Activated naive CD8-positive, alpha-beta T cell treated with anti-CD3 and anti-CD28 coated beads, Interleukin-2, amount 50 U/mL, for 24 hours (primary cell): Measurements from ENCODE around the gene ASAP2.

Source experiments
- ATAC-seq: fragments of 150-1000 bp; cut with Tn5 transposase; one replicate; pipeline ENCODE4 v1.10.0; 2021
- DNase-seq: peaks from one replicate; pipeline ENCODE4 v3.0.0; 2021
- H3K27ac Mint-ChIP-seq: one replicate; pipeline ENCODE4 v1.8.0; 2021; ENCODE audit warnings: mild to moderate bottlenecking, mixed read lengths
- H3K27me3 Mint-ChIP-seq: one replicate; pipeline ENCODE4 v1.8.0; 2021; ENCODE audit warnings: mixed read lengths
- H3K36me3 Mint-ChIP-seq: one replicate; pipeline ENCODE4 v1.8.0; 2021; ENCODE audit warnings: low read depth, mixed read lengths
- H3K4me1 Mint-ChIP-seq: one replicate; pipeline ENCODE4 v1.8.0; 2021; ENCODE audit warnings: mixed read lengths
- H3K4me3 Mint-ChIP-seq: one replicate; pipeline ENCODE4 v1.8.0; 2021; ENCODE audit warnings: mild to moderate bottlenecking, moderate library complexity, mixed read lengths
- H3K9me3 Mint-ChIP-seq: one replicate; pipeline ENCODE4 v1.8.0; 2021; ENCODE audit warnings: mixed read lengths

ASAP2 gene

GRCh38 chr2:9269695-9270360 lies 63.2 kb downstream of the ASAP2 start:
- H3K4me3 Mint-ChIP-seq: no peak overlapping the region
- H3K36me3 Mint-ChIP-seq: no peaks in the 10 kb centered on the region
- no peaks in the 10 kb centered on the region for H3K9me3 Mint-ChIP-seq
- peaks cover 5% of the 10 kb centered on the region for H3K27me3 Mint-ChIP-seq
- H3K4me1 Mint-ChIP-seq: no peaks in the 10 kb centered on the region
- ATAC-seq: no peak
- DNase-seq: no peak
- no peak overlapping the region for H3K27ac Mint-ChIP-seq

GRCh38 chr2:9271091-9271490 lies 64.5 kb downstream of the ASAP2 start:
- Mint-ChIP-seq H3K27me3 (peaks cover 5% of the 10 kb centered on the region), H3K27ac (no peak overlapping the region), H3K4me3 (no peak overlapping the region), H3K4me1 (no peaks in the 10 kb centered on the region), H3K36me3 (no peaks in the 10 kb centered on the region), H3K9me3 (no peaks in the 10 kb centered on the region)
- no peak for DNase-seq
- ATAC-seq: no peak

GRCh38 chr2:9271691-9272090 lies 65.1 kb downstream of the ASAP2 start:
- Mint-ChIP-seq H3K4me3 (no peak overlapping the region), H3K27ac (no peak overlapping the region), H3K9me3 (no peaks in the 10 kb centered on the region), H3K36me3 (no peaks in the 10 kb centered on the region), H3K4me1 (no peaks in the 10 kb centered on the region), H3K27me3 (peaks cover 5% of the 10 kb centered on the region)
- DNase-seq (no peak), ATAC-seq (no peak)

DNA sequence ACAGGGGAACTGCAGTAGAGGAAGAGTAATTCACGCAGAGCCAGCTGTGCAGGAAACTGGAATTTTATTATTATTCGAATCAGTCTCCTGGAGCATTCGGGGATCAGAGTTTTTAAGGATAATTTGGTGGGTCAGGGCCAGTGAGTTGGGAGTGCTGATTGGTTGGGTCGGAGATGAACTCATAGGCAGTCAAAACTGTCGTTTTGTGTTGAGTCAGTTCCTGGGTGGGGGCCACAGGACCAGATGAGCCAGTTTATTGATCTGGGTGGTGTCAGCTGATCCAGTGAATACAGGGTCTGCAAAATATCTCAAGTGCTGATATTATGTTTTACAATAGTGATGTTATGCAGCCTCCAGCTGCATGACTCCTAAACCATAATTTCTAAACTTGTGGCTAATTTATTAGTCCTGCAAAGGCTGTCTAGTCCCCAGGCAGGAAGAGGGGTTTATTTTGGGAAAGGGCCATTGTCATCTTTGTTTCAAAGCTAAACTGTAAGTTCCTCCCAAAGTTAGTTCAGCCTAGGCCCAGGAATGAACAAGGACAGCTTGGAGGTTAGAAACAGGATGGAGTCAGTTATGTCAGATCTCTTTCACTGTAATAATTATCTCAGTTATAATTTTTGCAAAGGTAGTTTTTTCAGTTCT lies 67.0 kb downstream of the ASAP2 start:
- no peak for DNase-seq
- H3K4me3 Mint-ChIP-seq: no peak overlapping the region
- ATAC-seq: no peak
- no peaks in the 10 kb centered on the region for H3K36me3 Mint-ChIP-seq
- H3K9me3 Mint-ChIP-seq: no peaks in the 10 kb centered on the region
- no peaks in the 10 kb centered on the region for H3K4me1 Mint-ChIP-seq
- H3K27ac Mint-ChIP-seq: no peak overlapping the region
- peaks cover 3% of the 10 kb centered on the region for H3K27me3 Mint-ChIP-seq

- Mint-ChIP-seq H3K27me3 (peaks cover 9% of the 10 kb centered on the region), H3K4me1 (no peaks in the 10 kb centered on the region), H3K9me3 (no peaks in the 10 kb centered on the region), H3K27ac (no peak overlapping the region), H3K36me3 (no peaks in the 10 kb centered on the region), H3K4me3 (no peak overlapping the region)
- ATAC-seq (no peak), DNase-seq (no peak)
These were observed 68.2 kb downstream of the ASAP2 start for GRCh38 chr2:9274701-9275343.

- Mint-ChIP-seq H3K4me1 (no peaks in the 10 kb centered on the region), H3K9me3 (no peaks in the 10 kb centered on the region), H3K4me3 (no peak overlapping the region), H3K27ac (no peak overlapping the region), H3K27me3 (peaks cover 10% of the 10 kb centered on the region), H3K36me3 (no peaks in the 10 kb centered on the region)
- DNase-seq (no peak), ATAC-seq (no peak)
These were observed 68.8 kb downstream of the ASAP2 start for GRCh38 chr2:9275399-9275798.

DNA sequence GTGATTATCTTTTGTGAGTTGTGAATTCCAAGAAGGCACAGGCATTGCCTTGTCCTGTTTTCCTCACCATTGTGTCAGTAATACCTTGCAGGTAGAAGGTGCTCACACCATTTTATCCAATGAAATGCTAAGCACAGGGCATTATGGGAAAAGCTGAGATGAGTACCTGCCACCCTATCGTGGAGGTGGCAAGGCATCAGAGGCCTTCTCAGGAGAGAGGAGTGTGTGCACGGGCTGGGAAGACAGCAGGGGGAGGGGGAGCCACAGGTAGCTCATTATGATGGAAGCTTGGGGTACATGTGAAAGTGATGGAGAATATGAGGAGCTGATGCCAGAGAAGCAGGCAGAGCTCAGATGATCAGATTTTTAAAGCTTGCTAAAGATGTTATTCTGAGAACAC lies 69.5 kb downstream of the ASAP2 start:
- DNase-seq: no peak
- Mint-ChIP-seq H3K27ac (no peak overlapping the region), H3K4me1 (no peaks in the 10 kb centered on the region), H3K4me3 (no peak overlapping the region), H3K27me3 (peaks cover 10% of the 10 kb centered on the region), H3K36me3 (no peaks in the 10 kb centered on the region), H3K9me3 (no peaks in the 10 kb centered on the region)
- no peak for ATAC-seq

DNA sequence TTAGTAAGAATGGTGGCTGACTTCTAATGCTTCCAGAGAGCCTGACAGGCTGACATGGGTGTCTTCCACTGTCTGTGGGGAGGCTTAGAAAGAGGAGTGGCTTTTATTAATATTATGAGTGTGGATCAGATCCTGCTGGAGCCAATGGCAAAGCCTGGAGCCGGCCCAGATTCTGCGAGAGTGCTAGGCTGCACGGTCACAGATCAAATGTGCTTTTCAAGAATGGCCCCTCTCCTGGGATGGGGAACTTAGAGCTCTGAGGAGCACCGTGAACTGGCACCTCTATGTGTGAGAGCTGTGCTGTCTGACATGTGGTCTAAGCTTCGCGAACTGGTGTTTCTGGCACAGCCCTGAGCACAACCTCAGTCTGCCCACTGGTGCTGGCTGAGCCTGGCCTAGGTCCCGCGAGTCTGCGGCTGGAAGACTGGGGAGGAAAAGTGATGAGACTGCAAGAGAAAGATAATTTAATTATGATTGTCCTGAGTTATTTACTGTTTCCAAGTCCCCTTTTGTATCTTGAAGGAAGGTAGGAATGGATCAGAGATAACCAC lies 70.4 kb downstream of the ASAP2 start:
- Mint-ChIP-seq H3K36me3 (no peaks in the 10 kb centered on the region), H3K27me3 (peaks cover 10% of the 10 kb centered on the region), H3K27ac (no peak overlapping the region), H3K4me1 (no peaks in the 10 kb centered on the region), H3K9me3 (no peaks in the 10 kb centered on the region), H3K4me3 (no peak overlapping the region)
- no peak for DNase-seq
- no peak for ATAC-seq

- H3K27ac Mint-ChIP-seq: no peak overlapping the region
- no peak overlapping the region for H3K4me3 Mint-ChIP-seq
- no peaks in the 10 kb centered on the region for H3K4me1 Mint-ChIP-seq
- no peak for DNase-seq
- H3K36me3 Mint-ChIP-seq: no peaks in the 10 kb centered on the region
- peaks cover 8% of the 10 kb centered on the region for H3K27me3 Mint-ChIP-seq
- no peaks in the 10 kb centered on the region for H3K9me3 Mint-ChIP-seq
- no peak for ATAC-seq
These were observed 71.8 kb downstream of the ASAP2 start for GRCh38 chr2:9278439-9278838.

- no peaks in the 10 kb centered on the region for H3K4me1 Mint-ChIP-seq
- H3K27me3 Mint-ChIP-seq: peaks cover 8% of the 10 kb centered on the region
- ATAC-seq (no peak), DNase-seq (no peak)
- no peaks in the 10 kb centered on the region for H3K36me3 Mint-ChIP-seq
- H3K27ac Mint-ChIP-seq: no peak overlapping the region
- H3K9me3 Mint-ChIP-seq: no peaks in the 10 kb centered on the region
- no peak overlapping the region for H3K4me3 Mint-ChIP-seq
These were observed 72.8 kb downstream of the ASAP2 start for GRCh38 chr2:9279426-9279825.

- Mint-ChIP-seq H3K27me3 (peaks cover 8% of the 10 kb centered on the region), H3K4me3 (no peak overlapping the region), H3K27ac (no peak overlapping the region), H3K36me3 (no peaks in the 10 kb centered on the region), H3K4me1 (no peaks in the 10 kb centered on the region), H3K9me3 (no peaks in the 10 kb centered on the region)
- ATAC-seq: no peak
- no peak for DNase-seq
These were observed 73.6 kb downstream of the ASAP2 start for GRCh38 chr2:9280224-9280623.

- Mint-ChIP-seq H3K36me3 (no peaks in the 10 kb centered on the region), H3K9me3 (no peaks in the 10 kb centered on the region), H3K27ac (no peak overlapping the region), H3K27me3 (peaks cover 8% of the 10 kb centered on the region), H3K4me1 (no peaks in the 10 kb centered on the region), H3K4me3 (no peak overlapping the region)
- DNase-seq: no peak
- ATAC-seq: no peak
These were observed 74.5 kb downstream of the ASAP2 start for GRCh38 chr2:9281145-9281544.

GRCh38 chr2:9282128-9283112 lies 75.8 kb downstream of the ASAP2 start:
- peaks cover 8% of the 10 kb centered on the region for H3K27me3 Mint-ChIP-seq
- no peak overlapping the region for H3K4me3 Mint-ChIP-seq
- H3K4me1 Mint-ChIP-seq: no peaks in the 10 kb centered on the region
- ATAC-seq (no peak), DNase-seq (no peak)
- no peaks in the 10 kb centered on the region for H3K9me3 Mint-ChIP-seq
- H3K27ac Mint-ChIP-seq: no peak overlapping the region
- no peaks in the 10 kb centered on the region for H3K36me3 Mint-ChIP-seq

GRCh38 chr2:9284521-9285297 lies 78.1 kb downstream of the ASAP2 start:
- Mint-ChIP-seq H3K4me1 (no peaks in the 10 kb centered on the region), H3K36me3 (no peaks in the 10 kb centered on the region), H3K4me3 (no peak overlapping the region), H3K27ac (no peak overlapping the region), H3K27me3 (peaks cover 2% of the 10 kb centered on the region), H3K9me3 (no peaks in the 10 kb centered on the region)
- ATAC-seq (no peak), DNase-seq (no peak)
